ENCODE data around the gene SYNE1.
"Not testable (repeated sequence)": the region's sequence is repeated elsewhere in the genome, so short reads cannot be mapped to it uniquely, and the experiment has no call there.

The SYNE1 gene

DNA sequence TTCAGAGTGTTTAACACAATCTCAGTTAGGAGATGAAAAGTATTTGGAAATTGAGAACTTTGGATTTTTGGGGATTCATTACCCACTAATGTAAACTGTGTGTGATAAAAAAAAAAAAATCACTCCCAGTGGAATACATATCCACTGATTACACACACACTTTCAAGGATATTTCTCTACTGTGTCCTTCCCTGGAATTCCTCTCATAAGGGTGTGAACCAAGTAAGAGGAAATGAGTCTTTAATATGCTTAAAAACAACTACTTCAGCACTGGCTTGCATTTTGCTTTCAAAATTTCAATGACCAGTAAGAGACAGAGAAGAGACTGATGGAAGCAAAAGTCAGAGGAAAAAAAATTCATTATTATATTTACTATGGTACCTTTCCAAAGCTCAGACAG, 36.1 kb upstream of the SYNE1 start:
- Mint-ChIP-seq H3K4me1 (no peaks in the 10 kb centered on the region), H3K36me3 (ENCODE audit: low read depth) (no peaks in the 10 kb centered on the region), H3K27ac (no peak overlapping the region), H3K9me3 (no peaks in the 10 kb centered on the region), H3K4me3 (no peak overlapping the region), H3K27me3 (ENCODE audit: low read depth, poor library complexity) (peaks cover 7% of the 10 kb centered on the region)
- DNase-seq: no peak
- TF ChIP-seq, protein P1, sequence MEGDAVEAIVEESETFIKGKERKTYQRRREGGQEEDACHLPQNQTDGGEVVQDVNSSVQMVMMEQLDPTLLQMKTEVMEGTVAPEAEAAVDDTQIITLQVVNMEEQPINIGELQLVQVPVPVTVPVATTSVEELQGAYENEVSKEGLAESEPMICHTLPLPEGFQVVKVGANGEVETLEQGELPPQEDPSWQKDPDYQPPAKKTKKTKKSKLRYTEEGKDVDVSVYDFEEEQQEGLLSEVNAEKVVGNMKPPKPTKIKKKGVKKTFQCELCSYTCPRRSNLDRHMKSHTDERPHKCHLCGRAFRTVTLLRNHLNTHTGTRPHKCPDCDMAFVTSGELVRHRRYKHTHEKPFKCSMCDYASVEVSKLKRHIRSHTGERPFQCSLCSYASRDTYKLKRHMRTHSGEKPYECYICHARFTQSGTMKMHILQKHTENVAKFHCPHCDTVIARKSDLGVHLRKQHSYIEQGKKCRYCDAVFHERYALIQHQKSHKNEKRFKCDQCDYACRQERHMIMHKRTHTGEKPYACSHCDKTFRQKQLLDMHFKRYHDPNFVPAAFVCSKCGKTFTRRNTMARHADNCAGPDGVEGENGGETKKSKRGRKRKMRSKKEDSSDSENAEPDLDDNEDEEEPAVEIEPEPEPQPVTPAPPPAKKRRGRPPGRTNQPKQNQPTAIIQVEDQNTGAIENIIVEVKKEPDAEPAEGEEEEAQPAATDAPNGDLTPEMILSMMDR (IDR thresholded peaks at IDR 0.05): no peak

DNA sequence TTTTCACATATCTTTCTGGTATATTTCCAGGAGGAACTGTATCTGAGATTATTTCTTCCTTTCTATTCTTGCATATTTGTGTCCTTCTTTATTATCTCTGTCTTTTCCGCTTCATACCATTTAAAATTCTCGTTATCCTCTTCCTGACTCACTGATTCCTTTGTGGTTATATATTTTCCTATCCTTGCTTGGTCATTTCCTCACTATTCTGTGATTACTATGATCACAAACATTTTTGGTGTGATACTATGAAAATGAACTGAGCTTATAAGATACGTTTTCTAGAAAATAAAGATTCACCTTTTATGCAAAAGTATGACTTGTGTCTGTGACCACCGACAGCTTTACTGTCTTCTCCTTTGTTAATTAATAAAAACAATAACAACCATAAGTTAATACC, 34.0 kb upstream of the SYNE1 start:
- Mint-ChIP-seq H3K4me3 (no peak overlapping the region), H3K36me3 (ENCODE audit: low read depth) (no peaks in the 10 kb centered on the region), H3K27me3 (ENCODE audit: low read depth, poor library complexity) (peaks cover 10% of the 10 kb centered on the region), H3K9me3 (no peaks in the 10 kb centered on the region), H3K27ac (no peak overlapping the region), H3K4me1 (no peaks in the 10 kb centered on the region)
- TF ChIP-seq, protein P1 (IDR thresholded peaks at IDR 0.05): no peak
- no peak for DNase-seq

DNA sequence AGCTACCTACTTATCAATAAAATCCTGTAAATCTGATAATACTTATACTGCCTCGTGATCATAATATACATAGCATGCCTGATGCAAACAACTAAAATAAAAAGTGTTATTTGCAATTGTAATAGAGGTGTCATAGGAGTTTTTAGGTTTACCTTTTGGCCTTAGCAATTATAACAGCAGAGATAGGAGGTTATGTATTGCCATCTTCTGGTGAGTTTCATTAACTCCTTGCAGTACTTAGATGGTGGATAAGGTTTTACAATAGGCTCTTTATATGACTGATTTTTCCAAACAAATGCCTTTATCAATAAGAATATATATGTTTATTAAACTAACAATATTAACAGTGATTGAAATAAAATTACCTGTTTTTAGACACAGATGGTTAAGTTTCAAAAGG, 32.7 kb upstream of the SYNE1 start:
- H3K4me1 Mint-ChIP-seq: no peaks in the 10 kb centered on the region
- H3K4me3 Mint-ChIP-seq: no peak overlapping the region
- TF ChIP-seq, protein P1 (IDR thresholded peaks at IDR 0.05): peak; percentile 14
- DNase-seq: no peak
- no peaks in the 10 kb centered on the region for H3K9me3 Mint-ChIP-seq
- no peak overlapping the region for H3K27ac Mint-ChIP-seq
- H3K27me3 Mint-ChIP-seq (ENCODE audit: low read depth, poor library complexity): peaks cover 8% of the 10 kb centered on the region
- H3K36me3 Mint-ChIP-seq (ENCODE audit: low read depth): no peaks in the 10 kb centered on the region

DNA sequence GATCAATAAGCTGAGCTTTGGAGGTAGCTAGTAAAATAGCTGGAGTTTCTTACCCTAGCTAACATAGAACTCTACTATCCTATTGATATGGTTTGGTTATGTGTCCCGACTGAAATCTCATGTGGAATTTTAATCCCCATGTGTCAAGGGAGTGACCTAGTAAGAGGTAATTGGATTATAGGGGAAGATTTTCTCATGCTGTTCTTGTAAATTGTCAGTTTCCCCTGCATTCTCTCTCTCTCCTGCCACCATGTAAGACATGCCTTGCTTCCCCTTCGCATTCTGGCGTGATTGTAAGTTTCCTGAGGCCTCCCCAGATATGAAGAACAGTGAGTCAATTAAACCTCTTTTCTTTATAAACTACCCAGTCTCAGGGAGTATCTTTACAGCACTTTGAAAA, 24.6 kb upstream of the SYNE1 start:
- no peaks in the 10 kb centered on the region for H3K9me3 Mint-ChIP-seq
- peaks cover 7% of the 10 kb centered on the region for H3K27me3 Mint-ChIP-seq (ENCODE audit: low read depth, poor library complexity)
- H3K4me1 Mint-ChIP-seq: no peaks in the 10 kb centered on the region
- DNase-seq: no peak
- TF ChIP-seq, protein P1 (IDR thresholded peaks at IDR 0.05): no peak
- no peak overlapping the region for H3K27ac Mint-ChIP-seq
- no peak overlapping the region for H3K4me3 Mint-ChIP-seq
- no peaks in the 10 kb centered on the region for H3K36me3 Mint-ChIP-seq (ENCODE audit: low read depth)

DNA sequence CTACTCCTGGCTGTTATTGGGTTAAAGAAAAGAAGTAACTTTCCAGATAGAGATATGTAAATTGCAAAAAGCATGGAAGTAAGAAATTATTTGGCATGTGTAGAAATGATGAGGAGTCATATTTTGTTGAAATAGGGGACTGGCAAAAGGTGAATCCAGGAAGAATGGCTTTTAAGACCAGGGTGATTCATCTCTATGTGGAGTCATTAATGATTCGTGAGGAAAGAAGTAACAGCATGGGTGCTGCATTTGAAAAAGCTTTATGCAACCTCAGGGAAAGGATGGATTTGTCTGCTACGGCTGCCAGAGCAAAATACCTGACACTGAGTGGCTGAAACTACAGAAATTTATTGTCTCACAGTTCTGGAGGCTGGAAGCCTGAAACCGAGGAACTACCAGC, 14.8 kb upstream of the SYNE1 start:
- no peak overlapping the region for H3K4me3 Mint-ChIP-seq
- TF ChIP-seq, protein P1 (IDR thresholded peaks at IDR 0.05): no peak
- no peaks in the 10 kb centered on the region for H3K4me1 Mint-ChIP-seq
- H3K27ac Mint-ChIP-seq: no peak overlapping the region
- no peaks in the 10 kb centered on the region for H3K9me3 Mint-ChIP-seq
- peaks cover 3% of the 10 kb centered on the region for H3K27me3 Mint-ChIP-seq (ENCODE audit: low read depth, poor library complexity)
- no peak for DNase-seq
- no peaks in the 10 kb centered on the region for H3K36me3 Mint-ChIP-seq (ENCODE audit: low read depth)

DNA sequence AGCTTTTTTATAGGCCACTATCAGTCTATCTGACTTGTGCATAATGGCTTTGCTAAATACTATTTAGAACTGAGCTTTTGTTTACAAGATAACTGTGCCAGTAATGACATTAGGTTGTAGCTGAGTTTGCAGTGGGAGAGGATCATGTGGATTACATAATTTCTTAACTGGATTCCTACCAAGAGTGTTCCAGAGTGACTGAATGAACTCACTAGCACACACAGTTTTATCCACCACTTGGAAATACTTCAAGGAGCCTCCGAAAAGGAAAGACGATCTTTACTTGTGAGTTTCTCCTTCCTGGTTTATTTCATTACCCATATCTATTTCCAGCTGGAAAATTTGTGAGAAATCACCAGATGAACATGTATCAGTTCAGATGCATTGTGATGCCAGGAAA, 10.9 kb upstream of the SYNE1 start:
- no peaks in the 10 kb centered on the region for H3K9me3 Mint-ChIP-seq
- H3K4me1 Mint-ChIP-seq: no peaks in the 10 kb centered on the region

DNA sequence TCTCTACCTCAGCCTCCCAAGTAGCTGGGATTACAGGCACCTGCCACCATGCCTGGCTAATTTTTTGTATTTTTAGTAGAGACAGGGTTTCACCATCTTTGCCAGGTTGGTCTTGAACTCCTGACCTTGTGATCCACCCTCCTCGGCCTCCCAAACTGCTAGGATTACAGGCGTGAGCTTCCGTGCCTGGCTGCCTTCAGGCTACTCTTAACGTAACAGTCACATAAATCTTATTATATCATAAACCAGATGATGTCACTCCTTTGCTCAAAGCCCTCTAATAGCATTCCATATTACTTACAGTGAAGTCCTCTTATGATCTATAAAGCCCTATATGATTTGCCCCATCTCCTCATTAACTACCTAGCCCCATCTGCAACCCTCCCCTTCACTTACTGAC, 9.6 kb upstream of the SYNE1 start:
- H3K27ac Mint-ChIP-seq; H3K36me3 Mint-ChIP-seq (ENCODE audit: low read depth); H3K4me3 Mint-ChIP-seq; H3K4me1 Mint-ChIP-seq; H3K9me3 Mint-ChIP-seq; DNase-seq: not testable (repeated sequence)
- H3K27me3 Mint-ChIP-seq (ENCODE audit: low read depth, poor library complexity): peaks cover 22% of the 10 kb centered on the region

More for the DNA sequence above, 10.9 kb upstream of the SYNE1 start:
- H3K4me3 Mint-ChIP-seq: no peak overlapping the region
- DNase-seq: no peak
- H3K27ac Mint-ChIP-seq: no peak overlapping the region
- peaks cover 17% of the 10 kb centered on the region for H3K27me3 Mint-ChIP-seq (ENCODE audit: low read depth, poor library complexity)
- TF ChIP-seq, protein P1 (IDR thresholded peaks at IDR 0.05): no peak
- no peaks in the 10 kb centered on the region for H3K36me3 Mint-ChIP-seq (ENCODE audit: low read depth)

All from nephron progenitor cell (in vitro differentiated cells).